ENCODE measurements around the gene SERPINA5.
"Not testable (repeated sequence)": the region's sequence is repeated elsewhere in the genome, so short reads cannot be mapped to it uniquely, and the experiment has no call there.

GRCh38 chr14:94608966-94609365 lies 27.7 kb downstream of the SERPINA5 start:
- TF ChIP-seq CTCF (IDR thresholded peaks at IDR 0.05; ENCODE audit: poor library complexity, severe bottlenecking); POLR2AphosphoS5 (IDR thresholded peaks at IDR 0.05); TAF1 (IDR thresholded peaks at IDR 0.05; ENCODE audit: low read depth); EZH2 (IDR thresholded peaks at IDR 0.05; ENCODE audit: borderline replicate concordance, insufficient read depth, low read length, poor library complexity, severe bottlenecking); MXI1 (conservative IDR thresholded peaks at IDR 0.05; ENCODE audit: poor library complexity, severe bottlenecking): not testable (repeated sequence)
